CD4-positive, alpha-beta T cell treated with Interleukin-1 beta for 1 hour (primary cell): ENCODE measurements around the gene SLC39A11.

ENCODE experiments used
- DNase-seq, 2 donors: peaks; one replicate each; pipeline ENCODE4 v3.0.0-alpha.2; 2020 to 2022

SLC39A11 gene

DNA sequence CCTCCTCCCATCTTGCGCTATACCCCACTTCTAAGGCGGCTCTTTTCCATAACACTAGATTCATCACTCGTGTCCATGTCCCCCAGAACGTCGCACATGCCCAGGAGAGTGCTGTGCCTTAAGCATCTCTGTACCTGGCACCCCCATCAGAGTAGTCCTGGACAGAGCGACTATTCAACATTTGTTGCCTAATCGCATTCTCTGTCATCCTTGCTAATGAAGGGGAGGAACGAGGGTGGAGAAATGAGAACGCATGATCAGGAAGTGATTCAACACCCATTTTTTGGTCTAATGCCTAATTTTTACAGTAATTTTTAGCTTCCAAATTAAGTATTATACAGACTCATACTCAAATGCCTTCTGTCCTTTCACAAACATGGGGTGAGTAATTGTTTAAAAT is 53.2 kb downstream of the SLC39A11 start:
- DNase-seq, result no peak

- DNase-seq, result no peak
These were observed 61.0 kb downstream of the SLC39A11 start for GRCh38 chr17:73031472-73031871.

- no peak for DNase-seq
These were observed 61.5 kb downstream of the SLC39A11 start for GRCh38 chr17:73030995-73031394.

- DNase-seq, result no peak
These were observed 62.0 kb downstream of the SLC39A11 start for GRCh38 chr17:73030501-73030921.

GRCh38 chr17:73029991-73030390 is 62.5 kb downstream of the SLC39A11 start:
- no peak for DNase-seq

GRCh38 chr17:73029021-73029420 is 63.5 kb downstream of the SLC39A11 start:
- DNase-seq, result no peak

GRCh38 chr17:73028299-73028755 is 64.2 kb downstream of the SLC39A11 start:
- DNase-seq, result no peak

DNA sequence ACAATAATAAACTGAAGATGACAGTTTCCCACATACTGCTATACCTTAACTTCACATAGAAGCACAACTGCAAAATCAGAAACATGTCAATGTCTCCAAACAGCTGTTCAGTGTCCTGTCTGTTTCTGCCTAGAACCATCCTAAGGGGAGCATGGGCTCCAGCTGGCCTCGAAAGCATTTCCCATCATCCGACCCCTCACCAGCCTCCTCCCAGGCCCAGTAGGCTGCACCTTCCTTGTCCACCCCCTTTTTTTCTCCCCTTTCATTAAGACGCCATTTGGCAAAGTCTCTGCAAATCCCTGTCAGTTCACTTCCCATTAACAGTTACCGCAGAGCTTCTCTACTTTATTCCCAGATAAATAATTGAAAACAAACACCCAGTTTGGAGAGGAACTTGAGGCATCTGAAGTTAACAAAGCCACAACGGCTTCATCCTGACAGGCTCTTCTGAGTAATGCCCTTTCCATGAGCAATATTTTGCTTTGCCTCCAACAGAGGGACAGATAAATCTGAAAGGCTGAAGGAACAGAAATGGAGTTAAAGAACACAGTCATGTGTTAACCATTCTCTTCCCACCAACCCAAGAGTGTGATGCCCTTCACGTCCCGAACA is 65.3 kb downstream of the SLC39A11 start:
- no peak for DNase-seq

- DNase-seq, result no peak
These were observed 67.4 kb downstream of the SLC39A11 start for GRCh38 chr17:73025041-73025560.

DNA sequence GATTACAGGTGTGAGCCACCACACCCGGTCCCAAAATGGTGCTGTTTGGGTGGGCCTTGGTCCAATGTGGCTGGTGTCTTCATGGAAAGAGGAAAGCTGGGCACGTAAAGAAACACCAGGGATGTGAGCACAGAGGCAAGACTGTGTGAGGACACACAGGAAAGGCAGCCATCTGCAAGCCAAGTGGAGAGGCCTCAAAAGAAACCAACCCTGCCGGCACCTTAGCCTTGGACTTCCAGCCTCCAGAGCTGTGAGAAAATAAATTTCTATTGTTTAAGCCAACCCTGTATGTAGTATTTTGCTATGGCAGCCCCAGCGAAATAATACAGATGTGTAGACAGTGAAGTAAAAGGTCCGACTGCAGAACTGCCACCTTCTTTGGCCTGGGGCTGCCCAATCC is 68.7 kb downstream of the SLC39A11 start:
- no peak for DNase-seq

- no peak for DNase-seq
These were observed 69.8 kb downstream of the SLC39A11 start for GRCh38 chr17:73022694-73023093.

DNA sequence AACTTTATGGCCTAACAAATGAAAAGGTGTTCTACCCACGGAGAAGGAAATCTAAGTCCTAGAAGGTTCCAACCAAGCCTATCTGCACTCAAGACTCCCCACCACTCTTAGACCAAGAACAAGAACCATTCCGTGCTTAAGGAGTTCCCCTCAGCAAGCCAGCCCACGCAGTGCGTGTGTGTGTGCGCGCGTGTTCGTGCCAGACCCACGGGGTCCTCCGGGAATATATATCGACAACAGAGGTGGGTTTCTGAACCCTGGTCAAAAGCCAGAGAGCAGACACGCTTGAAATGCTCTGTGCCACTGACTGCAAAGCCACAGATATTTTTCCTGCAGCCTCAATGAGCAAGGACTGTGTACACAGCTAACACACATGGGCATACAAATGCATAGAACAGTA is 70.7 kb downstream of the SLC39A11 start:
- DNase-seq, result no peak

DNA sequence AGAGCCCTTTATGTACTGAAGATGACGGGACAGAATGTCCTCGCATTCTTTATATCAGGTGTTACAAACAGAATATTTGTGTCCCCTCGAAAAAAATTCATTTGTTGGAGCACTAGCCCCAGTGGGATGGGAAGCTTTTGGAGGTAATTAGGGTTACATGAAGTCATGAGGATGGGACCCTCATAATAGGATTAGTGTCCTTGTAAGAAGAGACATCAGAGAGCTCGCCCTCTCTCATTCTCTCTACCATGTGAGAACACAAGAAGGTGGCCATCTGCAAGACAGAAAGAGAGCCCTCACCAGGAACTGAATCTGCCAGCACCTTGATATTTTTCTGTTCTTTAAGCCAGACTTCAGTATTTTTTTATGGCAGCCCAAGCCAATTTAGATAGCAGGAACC is 72.4 kb downstream of the SLC39A11 start:
- no peak for DNase-seq

DNA sequence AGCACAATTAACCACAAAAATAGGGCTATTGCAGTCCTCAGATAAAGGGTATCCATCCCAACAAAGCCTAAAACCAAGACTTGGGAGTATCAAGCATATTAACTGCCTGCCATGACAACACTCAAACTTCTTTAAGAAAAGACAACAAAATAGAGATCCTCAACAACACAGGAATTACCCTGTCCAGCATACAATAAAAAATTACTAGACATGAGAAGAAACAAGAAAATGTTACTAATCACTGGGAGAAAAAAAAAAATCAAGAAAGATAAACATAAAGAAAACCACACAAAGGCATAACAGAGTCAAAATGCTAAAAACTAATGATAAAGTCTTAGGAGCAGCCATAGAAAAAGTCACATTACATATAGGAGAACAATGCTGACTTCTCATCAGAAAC is 73.9 kb downstream of the SLC39A11 start:
- no peak for DNase-seq

DNA sequence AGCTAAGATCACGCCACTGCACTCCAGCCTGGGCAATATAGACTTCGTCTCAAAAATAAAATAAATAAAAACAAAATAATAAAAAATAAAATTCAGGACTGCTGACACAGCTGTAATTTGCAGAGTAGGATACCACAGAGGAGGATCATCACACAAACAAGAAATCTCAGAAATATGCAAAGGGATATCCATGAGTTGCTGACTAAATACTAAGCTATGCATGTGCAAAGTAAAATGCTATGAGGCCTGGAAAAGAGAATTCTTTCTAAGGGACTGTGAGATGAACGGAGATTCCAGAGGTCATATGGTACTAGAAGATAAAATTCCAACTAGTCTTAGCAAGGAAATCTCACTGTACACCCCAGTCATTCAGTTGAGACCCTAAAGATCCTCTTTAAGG is 74.8 kb downstream of the SLC39A11 start:
- no peak for DNase-seq

DNA sequence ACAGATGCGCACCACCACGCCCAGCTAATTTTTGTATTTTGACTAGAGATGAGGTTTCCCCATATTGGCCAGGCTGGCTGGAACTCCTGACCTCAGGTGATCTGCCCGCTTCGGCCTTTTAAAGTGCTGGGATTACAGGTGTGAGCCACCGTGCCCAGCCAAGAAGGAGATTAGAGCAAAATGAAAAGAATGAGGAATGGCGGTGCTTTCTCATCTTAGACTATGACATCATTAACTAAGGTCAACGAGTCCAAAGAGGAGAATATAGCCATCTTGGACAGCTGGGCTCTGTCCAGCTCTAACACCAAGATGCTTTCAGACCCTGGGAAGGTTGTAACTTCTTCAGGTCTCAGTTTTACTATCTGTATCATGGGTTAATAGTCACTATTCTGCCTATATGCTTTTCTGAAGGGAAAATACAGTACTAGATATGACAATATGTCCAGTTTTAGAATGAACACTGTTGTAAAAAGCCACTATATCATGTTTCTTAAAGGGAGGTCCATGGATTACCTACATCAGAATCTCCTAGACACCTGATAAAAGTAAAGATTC is 76.7 kb downstream of the SLC39A11 start:
- no peak for DNase-seq

GRCh38 chr17:73013816-73014663 is 78.4 kb downstream of the SLC39A11 start:
- no peak for DNase-seq

- no peak for DNase-seq
These were observed 79.2 kb downstream of the SLC39A11 start for GRCh38 chr17:73013301-73013700.

DNA sequence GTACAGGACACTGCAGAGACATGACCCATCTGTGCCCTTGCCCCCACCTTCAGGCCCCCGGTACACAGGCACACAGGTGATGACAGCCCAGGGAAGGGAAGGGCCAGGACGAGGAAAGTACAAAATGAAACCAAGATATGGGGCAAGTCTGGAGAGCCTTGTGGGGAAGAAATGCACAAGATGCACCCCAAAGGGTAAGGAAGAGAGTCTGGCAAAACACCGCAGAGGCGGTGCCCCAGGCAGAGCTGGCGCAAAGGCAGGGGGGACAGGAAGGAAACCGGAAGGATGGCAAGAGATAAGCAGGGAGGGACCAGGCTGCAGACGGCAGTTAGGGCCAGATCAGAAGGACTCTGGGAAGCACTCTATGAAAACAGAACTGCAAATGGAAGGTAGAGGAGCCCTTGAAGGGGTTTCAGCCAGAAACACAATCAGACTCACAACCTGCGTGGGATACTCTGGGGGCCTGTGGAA is 81.4 kb downstream of the SLC39A11 start:
- no peak for DNase-seq

DNA sequence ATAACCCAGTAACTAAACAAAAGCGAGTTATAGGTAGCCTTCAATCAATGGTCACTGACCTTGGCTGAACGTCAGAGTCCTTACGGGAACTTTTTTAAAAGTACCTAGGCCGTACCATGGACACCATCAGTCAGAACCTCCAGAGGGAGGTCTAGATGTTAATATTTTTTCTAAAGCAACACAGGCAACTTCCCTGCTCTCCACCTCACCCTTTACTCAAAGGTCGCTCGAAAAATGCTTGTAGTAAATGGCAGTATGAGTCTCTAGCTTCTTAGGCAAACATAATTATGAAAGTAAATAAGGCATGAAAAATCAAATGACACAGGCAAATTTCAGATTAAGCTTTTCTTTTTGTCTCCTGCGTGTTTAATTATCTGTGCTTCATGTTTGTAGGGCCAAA is 82.1 kb downstream of the SLC39A11 start:
- DNase-seq, result no peak

DNA sequence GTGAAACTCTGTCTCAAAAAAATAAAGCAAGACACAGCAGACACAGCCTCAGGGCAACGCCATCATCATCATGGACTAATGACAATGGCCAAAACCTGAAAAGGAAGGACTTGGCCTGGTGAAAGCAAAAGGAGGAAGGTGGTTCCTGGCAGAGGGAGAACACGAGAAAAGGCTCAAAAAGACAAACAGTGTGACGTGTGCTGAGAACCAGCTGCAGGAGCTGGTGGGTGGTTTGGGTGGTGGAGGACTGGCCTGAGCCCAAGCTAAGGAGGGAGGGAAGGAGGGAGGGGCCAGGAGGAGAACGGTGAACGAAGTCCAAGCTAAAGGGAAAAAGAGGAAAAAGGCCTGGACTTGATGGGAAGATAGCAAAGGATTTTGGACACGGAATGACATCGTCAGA is 85.1 kb downstream of the SLC39A11 start:
- DNase-seq, result no peak

GRCh38 chr17:73005360-73005759 is 87.1 kb downstream of the SLC39A11 start:
- no peak for DNase-seq

DNA sequence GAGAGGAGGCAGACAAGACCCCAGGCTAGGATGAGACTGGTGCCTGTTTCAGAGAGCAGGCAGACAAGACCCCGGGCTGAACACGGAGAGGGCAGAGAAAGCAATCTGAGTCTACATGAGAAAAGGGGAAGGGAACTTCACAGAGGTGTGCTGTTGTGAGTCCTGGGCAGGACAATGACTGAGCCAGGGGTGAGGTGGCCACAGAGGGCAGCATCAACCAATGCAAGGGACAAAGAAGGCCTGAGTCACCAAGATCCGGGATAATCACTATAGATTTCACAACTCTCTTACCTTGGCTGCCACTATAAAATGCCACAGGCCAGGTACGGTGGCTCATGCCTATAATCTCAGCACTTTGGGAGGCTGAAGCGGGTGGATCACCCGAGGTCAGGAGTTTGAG is 89.0 kb downstream of the SLC39A11 start:
- no peak for DNase-seq

GRCh38 chr17:73000832-73001231 is 91.7 kb downstream of the SLC39A11 start:
- DNase-seq, result no peak
